Keratinocyte (primary cell): ENCODE measurements around the gene EPS8L2. TPM values are rescaled to one million over a fixed set of nuclear protein-coding genes. Genes with fewer than 3 reads are reported as not detected.
"Not testable (repeated sequence)": the region's sequence is repeated elsewhere in the genome, so short reads cannot be mapped to it uniquely, and the experiment has no call there.

Experiments
- DNase-seq: peaks from one replicate; pipeline ENCODE4 v3.0.0-alpha.2; 2011; ENCODE audit warnings: low read depth, missing footprints, low spot score
- FAIRE-seq: peaks from 2 replicates; lab custom pipeline; 2011; peaks lifted over from hg19 to GRCh38; lab: Jason Lieb, UNC
- H2AFZ ChIP-seq: 2 replicates; pipeline ENCODE4 v1.6.0; 2012; ENCODE audit warnings: low read length, control low read depth, inconsistent platforms; ENCODE audit not compliant: control insufficient read depth
- H3K27ac ChIP-seq: 2 replicates; pipeline ENCODE4 v1.5.1; 2011; ENCODE audit warnings: low read length; ENCODE audit not compliant: control insufficient read depth, insufficient read depth
- H3K27me3 ChIP-seq: 3 replicates; pipeline ENCODE4 v1.6.0; 2011; ENCODE audit warnings: low read length; ENCODE audit not compliant: control insufficient read depth, insufficient read depth; ENCODE audit errors: extremely low read depth
- H3K36me3 ChIP-seq, 2 experiments: 2 replicates in 1 of 2; 3 replicates in 1 of 2; pipeline ENCODE4 v1.5.1; 2011; ENCODE audit warnings: low read length in 2 of 2, mild to moderate bottlenecking in 1 of 2; ENCODE audit not compliant: control insufficient read depth in 2 of 2, insufficient read depth in 2 of 2; ENCODE audit errors: extremely low read depth in 1 of 2
- H3K4me1 ChIP-seq: 3 replicates; pipeline ENCODE4 v1.5.1; 2011; ENCODE audit warnings: low read length; ENCODE audit not compliant: control insufficient read depth, insufficient read depth; ENCODE audit errors: extremely low read depth
- H3K4me2 ChIP-seq: 3 replicates; pipeline ENCODE4 v1.6.0; 2011; ENCODE audit warnings: low read depth, low read length; ENCODE audit not compliant: control insufficient read depth, insufficient read depth; ENCODE audit errors: extremely low read depth
- H3K4me3 ChIP-seq, 3 experiments: fragments of 200-600 bp in 1 of 3; sonication (generic) in 1 of 3; 2 replicates in 2 of 3; 3 replicates in 1 of 3; pipeline ENCODE4 v1.5.1; 2011 to 2016; ENCODE audit warnings: low read length in 3 of 3, mild to moderate bottlenecking in 3 of 3, control low read depth in 2 of 3, inconsistent platforms in 1 of 3, low read depth in 1 of 3, mixed read lengths in 1 of 3, mixed run types in 1 of 3, moderate library complexity in 1 of 3; ENCODE audit not compliant: control insufficient read depth in 2 of 3, insufficient read depth in 2 of 3; ENCODE audit errors: extremely low read depth in 1 of 3
- H3K79me2 ChIP-seq: 2 replicates; pipeline ENCODE4 v1.6.0; 2012; ENCODE audit warnings: low read length; ENCODE audit not compliant: control insufficient read depth, insufficient read depth
- H3K9ac ChIP-seq: 3 replicates; pipeline ENCODE4 v1.6.0; 2011; ENCODE audit warnings: low read length; ENCODE audit not compliant: control insufficient read depth, insufficient read depth; ENCODE audit errors: extremely low read depth
- H3K9me1 ChIP-seq: 3 replicates; pipeline ENCODE4 v1.6.0; 2011; ENCODE audit warnings: low read length; ENCODE audit not compliant: control insufficient read depth, insufficient read depth; ENCODE audit errors: extremely low read depth
- H3K9me3 ChIP-seq: 2 replicates; pipeline ENCODE4 v1.5.1; 2012; ENCODE audit warnings: low read depth, low read length; ENCODE audit not compliant: control insufficient read depth
- H4K20me1 ChIP-seq: 3 replicates; pipeline ENCODE4 v1.6.0; 2011; ENCODE audit warnings: low read length; ENCODE audit not compliant: control insufficient read depth, insufficient read depth; ENCODE audit errors: extremely low read depth
- CTCF ChIP-seq, 3 experiments: IDR thresholded peaks in 1 of 3; conservative IDR thresholded peaks in 1 of 3; optimal IDR thresholded peaks in 1 of 3; 2 replicates in 2 of 3; 3 replicates in 1 of 3; pipeline versions ENCODE3 to v1.5.1; 2011; ENCODE audit warnings: low read length in 3 of 3, mild to moderate bottlenecking in 3 of 3, moderate library complexity in 2 of 3, control low read depth in 1 of 3, inconsistent platforms in 1 of 3; ENCODE audit not compliant: insufficient read depth in 2 of 3; ENCODE audit errors: extremely low read depth in 1 of 3
- EZH2 ChIP-seq: IDR thresholded peaks from one replicate; pipeline ENCODE4 v1.6.1; 2012; ENCODE audit warnings: inconsistent platforms, mild to moderate bottlenecking, low read length, moderate library complexity
- dilution Hi-C: fragments of 300-500 bp; cut with MboI; formaldehyde crosslinking; loops from one replicate; pipeline ENCODE4 v1.7.0; 2020; ENCODE audit warnings: low sequenced_read_pairs; ENCODE audit not compliant: extremely low pct_ligation_motif_present
- polyA plus RNA-seq, 5 experiments: library from polyadenylated mRNA; depleted of rRNA in 3 of 5; stranded (reverse) in 3 of 5; stranded (forward) in 1 of 5; unstranded in 1 of 5; fragments of >200 nt; gene quantifications; 1 replicate in 1 of 5; 2 replicates in 3 of 5; 3 replicates in 1 of 5; pipeline versions ENCODE4 v1.2.1 to v1.2.3, GENCODE V29; 2011 to 2012; ENCODE audit warnings: missing spikeins in 2 of 5, low read depth in 1 of 5, low replicate concordance in 1 of 5

The EPS8L2 gene
- polyA plus RNA-seq, 1 donor (not counting 4 experiments of a cell fraction or from before 2014, with no cell fraction given): 114 TPM

GRCh38 chr11:688681-689080 lies 17.4 kb upstream of the EPS8L2 start:
- no peak overlapping the region for H3K9ac ChIP-seq
- H3K4me1 ChIP-seq: peaks cover 17% of the 10 kb centered on the region
- FAIRE-seq: no peak
- peaks cover 11% of the 10 kb centered on the region for H3K79me2 ChIP-seq
- dilution Hi-C loops: no loop called here
- no peak overlapping the region for H3K4me2 ChIP-seq
- no peak overlapping the region for H2AFZ ChIP-seq
- H3K9me1 ChIP-seq: no peaks in the 10 kb centered on the region
- H3K9me3 ChIP-seq: no peaks in the 10 kb centered on the region
- H3K36me3 ChIP-seq: peaks cover 22 to 33% of the 10 kb centered on the region in 2 experiments
- no peak overlapping the region for H3K4me3 ChIP-seq
- TF ChIP-seq EZH2: no peak
- TF ChIP-seq CTCF (optimal IDR thresholded peaks at IDR 0.05 in 1 of 3, IDR thresholded peaks at IDR 0.05 in 1 of 3, conservative IDR thresholded peaks at IDR 0.05 in 1 of 3; ENCODE audit: extremely low read depth in 1 of 3, insufficient read depth in 2 of 3, low read length in 3 of 3): no peak
- H4K20me1 ChIP-seq: no peaks in the 10 kb centered on the region
- no peak for DNase-seq
- H3K27me3 ChIP-seq: no peaks in the 10 kb centered on the region
- H3K27ac ChIP-seq: no peak overlapping the region

GRCh38 chr11:689625-690024 lies 16.4 kb upstream of the EPS8L2 start:
- dilution Hi-C loops: no loop called here
- H3K79me2 ChIP-seq: peaks cover 17% of the 10 kb centered on the region
- DNase-seq (no peak), FAIRE-seq (no peak)
- no peak overlapping the region for H3K4me3 ChIP-seq
- no peaks in the 10 kb centered on the region for H3K9me1 ChIP-seq
- no peaks in the 10 kb centered on the region for H4K20me1 ChIP-seq
- peaks cover 21 to 32% of the 10 kb centered on the region in 2 experiments for H3K36me3 ChIP-seq
- peaks cover 22% of the 10 kb centered on the region for H3K4me1 ChIP-seq
- no peak overlapping the region for H2AFZ ChIP-seq
- TF ChIP-seq CTCF (optimal IDR thresholded peaks at IDR 0.05 in 1 of 3, IDR thresholded peaks at IDR 0.05 in 1 of 3, conservative IDR thresholded peaks at IDR 0.05 in 1 of 3; ENCODE audit: extremely low read depth in 1 of 3, insufficient read depth in 2 of 3, low read length in 3 of 3) (no peak), EZH2 (no peak)
- no peaks in the 10 kb centered on the region for H3K9me3 ChIP-seq
- no peaks in the 10 kb centered on the region for H3K27me3 ChIP-seq
- no peak overlapping the region for H3K4me2 ChIP-seq
- no peak overlapping the region for H3K27ac ChIP-seq
- H3K9ac ChIP-seq: no peak overlapping the region

GRCh38 chr11:690244-690643 lies 15.8 kb upstream of the EPS8L2 start:
- H3K4me1 ChIP-seq: peaks cover 22% of the 10 kb centered on the region
- H3K9ac ChIP-seq, dilution Hi-C loops, H3K4me2 ChIP-seq, DNase-seq, FAIRE-seq, H2AFZ ChIP-seq, H4K20me1 ChIP-seq, H3K9me1 ChIP-seq, H3K9me3 ChIP-seq, H3K27ac ChIP-seq, H3K4me3 ChIP-seq, H3K27me3 ChIP-seq: not testable (repeated sequence)
- H3K79me2 ChIP-seq: peaks cover 17% of the 10 kb centered on the region
- peaks cover 19 to 28% of the 10 kb centered on the region in 2 experiments for H3K36me3 ChIP-seq
